Kidney (tissue), 14 donors: ENCODE measurements around the gene PTBP3. TPM values are rescaled to one million over a fixed set of nuclear protein-coding genes. Genes with fewer than 3 reads are reported as not detected.

Experiments used
- DNase-seq, 5 donors: peaks; one replicate each; pipeline ENCODE4 v3.0.0-alpha.2; 2013 to 2020
- FAIRE-seq: peaks from 2 replicates; lab custom pipeline; 2012; peaks lifted over from hg19 to GRCh38; lab: Jason Lieb, UNC
- H3K27ac ChIP-seq, 2 donors: one replicate each; pipeline ENCODE4 v1.7.0; 2013; ENCODE audit warnings: low read depth in 2 of 2, low read length in 2 of 2, inconsistent platforms in 1 of 2
- H3K27me3 ChIP-seq: one replicate; pipeline ENCODE4 v1.7.1; 2013; ENCODE audit warnings: low read length, inconsistent platforms; ENCODE audit not compliant: control insufficient read depth, insufficient read depth
- H3K36me3 ChIP-seq, 3 donors: one replicate each; pipeline versions ENCODE4 v1.7.0 to v1.7.1; 2013; ENCODE audit warnings: low read length in 3 of 3, control low read depth in 1 of 3, inconsistent platforms in 1 of 3; ENCODE audit not compliant: insufficient read depth in 3 of 3, control insufficient read depth in 2 of 3
- H3K4me1 ChIP-seq, 3 donors: one replicate each; pipeline versions ENCODE4 v1.7.0 to v1.7.1; 2013; ENCODE audit warnings: low read length in 3 of 3, inconsistent platforms in 1 of 3, low read depth in 1 of 3; ENCODE audit not compliant: control insufficient read depth in 2 of 3, insufficient read depth in 2 of 3
- H3K4me3 ChIP-seq, 3 donors: one replicate each; pipeline versions ENCODE4 v1.7.0 to v1.8.1; 2013; ENCODE audit warnings: low read length in 3 of 3, control low read depth in 1 of 3, inconsistent platforms in 1 of 3
- H3K9ac ChIP-seq, 3 donors: one replicate each; pipeline versions ENCODE4 v1.7.0 to v1.7.1; 2013; ENCODE audit warnings: low read length in 3 of 3, control low read depth in 1 of 3, inconsistent platforms in 1 of 3
- H3K9me3 ChIP-seq, 3 donors: one replicate each; pipeline versions ENCODE4 v1.7.0 to v1.7.1; 2013; ENCODE audit warnings: low read length in 3 of 3, control low read depth in 1 of 3, inconsistent platforms in 1 of 3; ENCODE audit not compliant: control insufficient read depth in 2 of 3, insufficient read depth in 1 of 3
- CTCF ChIP-seq: IDR thresholded peaks from 3 replicates; pipeline ENCODE4 v1.5.1; 2012; ENCODE audit warnings: mild to moderate bottlenecking, moderate library complexity, borderline replicate concordance; ENCODE audit not compliant: insufficient read depth; ENCODE audit errors: extremely low read depth
- intact Hi-C: fragments of 100-400 bp; cut with DNase I; formaldehyde crosslinking; loops from one replicate; pipeline ENCODE4 v1.11.1; 2022
- polyA plus RNA-seq: library from polyadenylated mRNA; stranded (reverse); fragments of 350-450 nt; fragmentation: Illumina TruSeq; extraction: RNeasy Lipid Tissue Mini Kit (QIAGEN cat#74804); gene quantifications from one replicate; pipeline ENCODE4 v1.2.3, GENCODE V29; 2014; ENCODE audit warnings: low read depth, low replicate concordance; ENCODE audit not compliant: insufficient read depth
- total RNA-seq: library from RNA; stranded (reverse); fragmentation: NEBNext Ultra II Directional; extraction: Animal tissue kit (Norgen Biotek cat#: 25700); gene quantifications from one replicate; pipeline ENCODE4 v1.2.1, GENCODE V29; 2021
- donor health status: control.
- donor health status: control.
- donor health status: control.
- donor health status: control.
- donor health status: control.
- donor health status: DM: yes; HTN: yes; CAD: no.
- donor health status: Normal renal cell carcinoma (clear cell type).

PTBP3 gene
- total and polyA plus RNA-seq, 2 donors from 2014 or later: 14.0 to 86.6 TPM

GRCh38 chr9:112382066-112382465, 48.6 kb upstream of the PTBP3 start:
- Histone ChIP-seq H3K27ac (no peak overlapping the region), H3K4me1 (peaks cover 0 to 11% (median 11%) of the 10 kb centered on the region in 3 donors), H3K4me3 (no peak overlapping the region), H3K27me3 (no peaks in the 10 kb centered on the region), H3K9me3 (no peaks in the 10 kb centered on the region), H3K9ac (no peak overlapping the region), H3K36me3 (no peaks in the 10 kb centered on the region)
- DNase-seq (no peak), FAIRE-seq (no peak)
- TF ChIP-seq CTCF: no peak
- intact Hi-C loops: no loop called here

- H3K9me3 ChIP-seq: no peaks in the 10 kb centered on the region
- TF ChIP-seq CTCF: no peak
- H3K27ac ChIP-seq: peak overlapping the region; percentile 98 to 99
- H3K4me3 ChIP-seq: peak overlapping the region; percentile 81 to 93 (median 92)
- H3K4me1 ChIP-seq: peaks cover 0 to 13% (median 11%) of the 10 kb centered on the region in 3 donors
- FAIRE-seq: no peak
- H3K9ac ChIP-seq: peak overlapping the region; percentile 69 to 84 (median 74)
- peak in 1 of 5 donors; percentile 49 for DNase-seq
- no peaks in the 10 kb centered on the region for H3K27me3 ChIP-seq
- intact Hi-C loops: no loop called here
- H3K36me3 ChIP-seq: no peaks in the 10 kb centered on the region
These were observed 47.4 kb upstream of the PTBP3 start for GRCh38 chr9:112380825-112381221.

GRCh38 chr9:112380102-112380824, 46.8 kb upstream of the PTBP3 start, which contains the start of gene HSDL2:
Gene HSDL2, plus strand, starts transcription at chr9:112380108. Its CDS starts 56 bp downstream, at chr9:112380164.
- DNase-seq: peak in 2 of 5 donors; percentile 77 to 80

More at GRCh38 chr9:112380102-112380824, 46.8 kb upstream of the PTBP3 start, which contains the start of gene HSDL2:
- Histone ChIP-seq H3K4me1 (peaks cover 0 to 14% (median 13%) of the 10 kb centered on the region in 3 donors), H3K9me3 (no peaks in the 10 kb centered on the region), H3K27ac (peak within 1 kb of the TSS; percentile 99), H3K9ac (peak within 1 kb of the TSS; percentile 69 to 96 (median 91)), H3K27me3 (no peaks in the 10 kb centered on the region), H3K4me3 (peak within 1 kb of the TSS; percentile 82 to 93 (median 92)), H3K36me3 (no peaks in the 10 kb centered on the region)
- FAIRE-seq: no peak
- intact Hi-C loops: no loop called here
- no peak for TF ChIP-seq CTCF
